ENCODE results near the gene HIGD1B. TPM values are rescaled to one million over a fixed set of nuclear protein-coding genes. Genes with fewer than 3 reads are reported as not detected.

Gene HIGD1B
- total RNA-seq, 1 experiment from 2014 or later: not detected

DNA sequence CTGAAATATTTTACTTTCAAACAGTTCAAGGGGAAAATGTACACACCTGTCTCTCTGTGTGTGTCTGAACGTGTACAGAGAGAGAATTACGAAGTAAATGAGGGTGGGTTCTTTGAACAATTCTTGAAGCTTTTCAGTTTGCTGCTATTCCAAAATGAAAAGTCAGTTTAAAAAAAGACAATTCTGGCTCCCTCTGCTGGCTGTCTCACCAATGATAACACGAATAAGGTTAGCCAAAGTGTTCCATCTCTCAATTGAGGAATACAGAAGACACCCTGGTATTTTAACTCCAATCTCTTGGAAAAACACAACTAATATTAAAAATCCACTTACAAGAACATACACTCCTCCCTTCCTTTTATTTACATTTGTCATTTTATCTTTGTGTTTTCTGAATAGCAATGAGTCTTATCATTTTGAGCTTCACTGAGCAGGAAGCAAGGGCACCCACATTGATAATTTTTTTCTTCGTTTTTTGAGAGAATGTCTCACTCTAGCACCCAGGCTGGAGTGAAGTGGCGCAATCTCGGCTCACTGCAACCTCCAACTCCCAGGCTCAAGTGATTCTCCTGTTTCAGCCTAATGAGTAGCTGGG, 31.0 kb downstream of the HIGD1B start:
- DNase-seq (ENCODE audit: low read depth): peak; percentile 43

DNA sequence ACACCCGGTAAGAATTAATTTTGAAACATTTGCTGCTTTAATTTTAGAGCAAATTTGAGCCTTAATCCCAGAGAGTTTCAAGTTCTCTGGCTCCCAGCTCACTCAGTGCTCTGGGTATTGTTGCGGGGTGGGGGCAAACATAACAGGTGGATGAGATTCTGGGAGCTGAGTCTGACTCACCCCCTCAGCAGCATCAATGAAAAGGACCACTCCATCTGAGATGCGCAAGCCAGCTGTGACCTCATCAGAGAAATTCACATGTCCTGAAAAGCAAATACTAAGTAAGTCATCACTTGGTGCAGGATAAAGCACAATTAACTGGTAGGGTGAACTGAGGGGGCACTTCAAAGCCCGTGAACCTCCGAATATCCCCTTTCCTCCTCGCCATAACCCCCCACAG, 31.7 kb downstream of the HIGD1B start:
- no peak for DNase-seq (ENCODE audit: low read depth)

GRCh38 chr17:44880062-44880461, 32.4 kb downstream of the HIGD1B start:
- DNase-seq (ENCODE audit: low read depth): no peak

GRCh38 chr17:44881145-44881544, 33.5 kb downstream of the HIGD1B start:
- no peak for DNase-seq (ENCODE audit: low read depth)

DNA sequence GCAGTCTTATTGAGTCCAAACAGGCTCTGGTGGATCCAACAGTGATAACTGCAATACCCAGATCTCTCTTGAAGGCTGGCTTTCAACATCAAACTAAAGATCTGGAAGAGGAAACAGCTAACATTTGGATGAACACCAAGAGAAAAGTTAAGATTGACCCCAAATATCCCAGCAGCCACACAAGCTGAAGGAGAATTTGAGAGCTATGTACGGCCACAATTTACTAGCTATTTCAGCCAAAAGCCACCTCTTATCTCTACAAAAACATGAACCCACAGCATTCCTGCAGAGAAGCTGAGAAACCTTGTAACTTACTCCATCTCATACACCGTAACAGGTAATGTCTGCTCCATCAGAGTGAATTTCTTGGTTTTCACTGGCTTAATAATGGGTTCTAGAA, 37.3 kb downstream of the HIGD1B start:
- no peak for DNase-seq (ENCODE audit: low read depth)

- no peak for DNase-seq (ENCODE audit: low read depth)
Observed at GRCh38 chr17:44887016-44887415, 39.3 kb downstream of the HIGD1B start.

GRCh38 chr17:44887971-44888954, 40.6 kb downstream of the HIGD1B start:
- DNase-seq (ENCODE audit: low read depth): no peak

DNA sequence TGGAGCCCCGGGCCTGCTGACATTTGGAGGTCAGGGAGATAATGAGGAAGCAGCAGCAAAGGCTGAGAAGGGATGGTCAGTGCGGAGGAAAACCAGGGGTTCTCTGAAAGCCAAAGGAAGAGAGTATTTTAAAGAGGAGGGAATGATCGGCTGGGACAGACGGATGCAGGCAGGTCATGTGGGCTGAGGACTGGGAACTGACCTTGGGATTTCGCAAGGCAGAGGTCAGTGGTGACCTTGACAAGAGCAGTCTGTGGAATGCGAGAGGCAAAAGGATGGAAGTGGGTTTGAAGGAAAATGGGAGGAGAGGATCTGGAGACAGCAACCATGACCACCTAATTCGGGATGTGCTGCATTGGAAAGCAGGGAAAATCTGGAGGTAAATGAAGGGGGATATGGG, 41.3 kb downstream of the HIGD1B start:
- no peak for DNase-seq (ENCODE audit: low read depth)

DNA sequence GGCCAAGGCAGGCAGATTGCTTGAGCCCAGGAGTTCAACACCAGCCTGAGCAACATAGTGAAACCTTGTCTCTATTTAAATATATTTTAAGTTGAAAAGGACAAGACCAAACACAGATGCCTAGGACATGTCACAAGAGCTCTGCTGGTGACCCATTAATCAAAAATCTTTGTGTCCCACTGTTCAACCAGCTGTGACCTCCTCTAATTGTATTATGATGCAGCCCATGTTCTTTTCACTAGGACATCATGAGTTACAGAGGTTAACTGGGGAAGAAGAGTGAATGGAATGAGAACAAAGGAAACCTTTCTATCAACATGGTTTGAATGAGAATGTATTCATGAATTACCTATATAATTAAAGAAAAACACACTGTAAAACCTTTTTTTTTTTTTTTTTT, 44.6 kb downstream of the HIGD1B start:
- no peak for DNase-seq (ENCODE audit: low read depth)

DNA sequence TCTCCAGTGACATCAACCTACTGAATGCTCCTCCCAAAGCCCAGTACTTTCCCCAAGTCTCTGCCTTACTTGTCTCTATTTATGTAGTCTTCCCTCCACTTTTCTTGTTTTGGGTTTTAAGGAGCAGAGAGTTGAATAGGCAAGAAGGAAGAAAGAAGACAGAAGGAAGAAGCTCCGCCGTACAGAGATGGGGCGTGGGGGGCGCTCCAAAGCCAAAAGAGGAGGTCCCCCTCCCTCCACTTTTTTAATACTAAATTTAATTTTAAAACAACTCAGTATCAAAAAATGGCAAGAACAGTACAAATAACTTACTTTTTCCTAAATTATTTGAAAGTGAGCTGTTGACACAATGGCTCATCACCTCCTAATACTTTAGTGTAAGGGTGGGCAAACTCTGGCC, 47.0 kb downstream of the HIGD1B start:
- DNase-seq (ENCODE audit: low read depth): no peak

DNA sequence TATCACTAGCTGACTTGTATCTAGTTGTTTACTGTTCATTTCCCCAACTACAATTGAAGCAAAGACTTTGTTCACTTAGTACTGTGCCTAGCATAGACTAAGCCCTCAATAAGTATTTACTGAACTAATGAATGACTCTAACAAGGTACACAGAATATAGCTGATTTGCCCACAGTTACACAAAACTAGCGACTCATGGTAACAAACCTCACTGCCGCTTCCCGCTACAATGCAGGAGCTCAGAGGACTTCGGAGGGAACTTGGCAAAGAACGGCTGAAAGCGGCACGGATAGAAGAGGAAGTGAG, 51.0 kb downstream of the HIGD1B start:
- DNase-seq (ENCODE audit: low read depth): peak; percentile 65

GRCh38 chr17:44899074-44899782, 51.5 kb downstream of the HIGD1B start, which contains the start of gene EFTUD2:
EFTUD2 (minus strand) TSS chr17:44899445; CDS start chr17:44894521, 4,924 bp downstream.
- peak; percentile 77 for DNase-seq (ENCODE audit: low read depth)

Other genes starting within 250 kb of the HIGD1B start
- not detected in 2 replicates for gene MEIOC, start 191.4 kb upstream of the HIGD1B start, total RNA-seq (2014; rRNA removed; shearing (Covaris generic))
- 23.5 and 26.1 TPM in 2 replicates for gene CCDC43, start 158.1 kb upstream of the HIGD1B start, total RNA-seq (2014; rRNA removed; shearing (Covaris generic))
- 9.2 and 17.1 TPM in 2 replicates for gene DBF4B, start 139.2 kb upstream of the HIGD1B start, total RNA-seq (2014; rRNA removed; shearing (Covaris generic))
- 0.12 TPM in 1 of 2 replicates, not detected in the other for gene ADAM11, start 88.9 kb upstream of the HIGD1B start, total RNA-seq (2014; rRNA removed; shearing (Covaris generic))
- 7.6 and 19.5 TPM in 2 replicates for gene GJC1, start 17.6 kb upstream of the HIGD1B start, total RNA-seq (2014; rRNA removed; shearing (Covaris generic))
- 131 and 157 TPM in 2 replicates for gene EFTUD2, start 51.6 kb downstream of the HIGD1B start, total RNA-seq (2014; rRNA removed; shearing (Covaris generic))
- not detected in 2 replicates for gene GFAP, start 67.6 kb downstream of the HIGD1B start, total RNA-seq (2014; rRNA removed; shearing (Covaris generic))
- gene KIF18B, start 99.9 kb downstream of the HIGD1B start, total RNA-seq (2014; rRNA removed; shearing (Covaris generic)): 4.9 and 10.6 TPM in 2 replicates
- gene C1QL1, start 120.4 kb downstream of the HIGD1B start, total RNA-seq (2014; rRNA removed; shearing (Covaris generic)): 14.7 and 21.4 TPM in 2 replicates
- gene DCAKD, start 203.7 kb downstream of the HIGD1B start, total RNA-seq (2014; rRNA removed; shearing (Covaris generic)): 19.2 and 22.2 TPM in 2 replicates
- 83.4 and 95.0 TPM in 2 replicates for gene NMT1, start 213.4 kb downstream of the HIGD1B start, total RNA-seq (2014; rRNA removed; shearing (Covaris generic))